Activated CD4-positive, alpha-beta T cell treated with anti-CD3 and anti-CD28 coated beads, Interleukin-2, amount 50 U/mL, for 24 hours (primary cell): ENCODE measurements around the gene SZT2.
"Not testable (repeated sequence)": the region's sequence is repeated elsewhere in the genome, so short reads cannot be mapped to it uniquely, and the experiment has no call there.

Experiments used
- DNase-seq, 2 donors: peaks; one replicate each; pipeline ENCODE4 v3.0.0-alpha.2; 2020; ENCODE audit warnings: low read depth in 1 of 2, low spot score in 1 of 2

The SZT2 gene

GRCh38 chr1:43484367-43484766 lies 94.7 kb downstream of the SZT2 start:
- no peak for DNase-seq

DNA sequence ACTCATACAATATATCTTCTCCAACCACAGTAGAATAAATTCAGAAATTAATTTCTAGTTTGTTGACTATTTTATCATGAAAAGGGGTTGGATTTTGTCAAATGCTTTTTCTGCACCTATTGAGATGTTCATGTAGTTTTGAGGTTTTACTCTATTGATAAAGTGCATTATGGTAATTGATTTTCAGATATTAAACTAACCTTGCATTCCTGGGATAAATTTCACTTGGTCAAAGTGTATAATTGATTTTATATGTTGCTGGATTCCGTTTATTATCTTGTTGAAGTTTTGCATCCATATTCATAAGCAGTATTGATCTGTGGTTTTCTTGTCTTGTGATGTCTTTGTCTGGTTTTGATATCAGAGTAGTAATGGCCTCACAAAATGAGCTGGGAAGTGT lies 98.5 kb downstream of the SZT2 start:
- DNase-seq = no peak

- no peak for DNase-seq
These were observed 101.4 kb downstream of the SZT2 start for GRCh38 chr1:43491061-43491460.

- no peak for DNase-seq
These were observed 103.1 kb downstream of the SZT2 start for GRCh38 chr1:43492826-43493225.

GRCh38 chr1:43493661-43494450 lies 104.2 kb downstream of the SZT2 start:
- no peak for DNase-seq

- DNase-seq = no peak
These were observed 105.5 kb downstream of the SZT2 start for GRCh38 chr1:43495204-43495603.

DNA sequence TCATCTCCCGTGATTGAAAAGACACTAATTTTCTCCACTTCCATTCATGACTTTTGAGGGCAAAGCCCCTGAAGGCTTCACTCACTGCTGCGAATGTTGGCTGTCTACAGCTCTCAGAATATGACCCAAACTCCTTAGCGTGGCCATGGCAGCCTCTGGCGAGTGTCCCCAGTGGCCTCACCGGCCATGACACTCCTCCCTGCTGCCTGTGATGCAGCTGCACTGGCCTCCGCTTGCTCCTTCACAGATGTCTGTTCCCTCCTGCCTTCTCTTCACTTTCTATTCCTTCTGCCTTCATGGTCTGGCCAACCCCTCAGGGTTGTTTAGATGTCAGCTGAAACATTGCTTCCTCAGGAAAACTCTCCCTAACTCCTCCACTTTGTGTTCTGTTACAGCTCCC lies 110.2 kb downstream of the SZT2 start:
- no peak for DNase-seq

- not testable (repeated sequence) for DNase-seq
These were observed 112.1 kb downstream of the SZT2 start for GRCh38 chr1:43501806-43502205.

DNA sequence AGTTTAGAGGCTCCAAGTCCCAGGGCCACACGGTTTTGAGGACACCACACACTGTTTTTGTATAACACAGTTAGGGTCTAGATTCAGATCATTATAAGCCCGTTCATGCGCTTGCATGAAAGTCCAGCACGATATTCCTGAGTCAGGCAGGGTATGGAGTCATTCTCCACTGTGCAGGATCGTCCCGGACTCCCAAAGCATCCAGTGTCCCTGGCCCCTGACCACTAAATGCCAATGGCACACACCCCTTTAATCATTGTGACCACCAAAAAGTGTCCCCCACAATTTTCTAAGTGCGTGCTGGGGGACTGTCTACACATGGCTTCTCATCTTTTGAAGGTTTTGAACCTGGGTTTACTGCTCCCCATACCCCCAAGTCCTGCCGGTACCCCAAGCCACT lies 113.8 kb downstream of the SZT2 start:
- DNase-seq = no peak
